HG03575 (cell line): ENCODE results near the gene PRDM15.

ENCODE experiments used
- ATAC-seq: cut with Tn5 transposase; IDR thresholded peaks from one replicate; pipeline ENCODE4 v1.9.1; 2021; ENCODE audit not compliant: unreplicated experiment, insufficient number of reproducible peaks, low FRiP score; ENCODE audit errors: extremely low read depth

PRDM15 gene

DNA sequence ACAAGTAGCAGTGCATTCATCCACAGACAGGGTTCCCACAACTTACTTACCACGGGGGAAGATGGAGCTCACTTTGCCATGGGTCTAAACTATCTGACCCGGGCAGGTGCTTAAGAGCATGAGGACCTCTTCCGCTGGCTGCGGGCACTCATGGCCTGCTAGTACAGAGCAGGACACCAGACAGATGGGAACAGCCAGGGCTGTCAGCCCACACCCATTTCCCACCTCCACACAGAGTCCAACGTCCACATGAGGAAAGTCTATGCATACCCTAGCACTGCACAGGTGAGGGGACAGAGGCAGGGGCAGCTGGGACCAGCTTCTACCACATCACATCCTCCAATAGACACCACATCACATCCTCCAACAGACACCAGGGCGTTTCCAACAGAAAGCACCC, 35.8 kb upstream of the PRDM15 start:
- ATAC-seq, result no peak

DNA sequence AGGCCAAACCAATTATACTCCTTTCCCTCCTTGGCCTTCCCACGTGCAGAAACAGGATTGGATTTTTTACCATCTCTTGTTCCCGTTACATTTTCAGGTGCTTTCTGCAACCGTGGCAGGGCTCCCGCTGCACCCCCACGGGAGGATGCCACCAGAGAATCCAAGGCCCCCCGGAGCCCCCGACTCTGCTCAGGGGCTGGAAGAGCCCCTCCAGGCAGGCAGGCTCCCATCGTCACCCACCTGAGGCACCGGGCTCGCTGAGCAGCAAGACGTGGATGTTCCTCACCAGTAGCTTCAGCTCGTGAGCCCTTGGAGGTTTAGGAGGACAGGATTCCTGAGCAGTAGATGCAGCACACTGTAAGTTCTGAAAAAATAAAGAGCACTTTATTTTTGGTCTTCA, 35.2 kb upstream of the PRDM15 start:
- no peak for ATAC-seq

DNA sequence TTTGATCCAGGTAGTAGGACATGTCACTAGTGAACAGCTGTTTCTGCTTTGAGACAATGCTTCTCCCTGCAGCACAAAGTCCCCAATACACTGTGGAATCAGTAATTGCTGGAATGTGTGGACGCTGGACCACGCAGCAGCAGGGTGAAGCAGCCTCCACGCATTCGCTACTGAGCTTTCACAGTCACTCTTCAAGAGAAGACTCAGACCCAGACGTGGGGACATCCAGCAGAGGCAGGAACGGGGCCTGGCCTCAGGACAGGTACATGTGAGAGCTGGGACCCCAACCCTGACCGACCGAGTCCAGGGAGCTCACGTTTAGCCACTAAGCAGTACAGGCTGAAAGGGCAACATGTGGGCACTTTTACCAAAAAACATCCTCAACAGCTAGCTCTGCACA, 34.1 kb upstream of the PRDM15 start:
- no peak for ATAC-seq

DNA sequence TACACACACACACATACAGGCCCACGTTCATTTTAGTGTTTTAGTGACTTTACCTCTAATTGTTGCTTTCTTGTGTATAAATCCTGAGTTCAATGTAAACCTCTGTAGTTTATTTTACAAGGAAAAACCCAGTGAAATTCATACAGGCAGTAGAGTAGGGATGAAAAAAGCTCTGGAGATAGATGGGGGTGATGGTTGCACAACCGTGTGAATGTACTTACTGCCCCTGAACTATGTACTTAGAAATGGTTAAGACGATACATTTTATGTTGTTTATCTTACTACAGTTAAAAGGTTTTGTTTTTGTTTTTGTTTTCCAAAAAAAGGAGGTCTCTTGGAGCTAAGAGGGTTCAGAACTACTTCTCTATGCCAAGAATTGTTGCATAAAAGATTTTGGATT, 29.7 kb upstream of the PRDM15 start:
- no peak for ATAC-seq

DNA sequence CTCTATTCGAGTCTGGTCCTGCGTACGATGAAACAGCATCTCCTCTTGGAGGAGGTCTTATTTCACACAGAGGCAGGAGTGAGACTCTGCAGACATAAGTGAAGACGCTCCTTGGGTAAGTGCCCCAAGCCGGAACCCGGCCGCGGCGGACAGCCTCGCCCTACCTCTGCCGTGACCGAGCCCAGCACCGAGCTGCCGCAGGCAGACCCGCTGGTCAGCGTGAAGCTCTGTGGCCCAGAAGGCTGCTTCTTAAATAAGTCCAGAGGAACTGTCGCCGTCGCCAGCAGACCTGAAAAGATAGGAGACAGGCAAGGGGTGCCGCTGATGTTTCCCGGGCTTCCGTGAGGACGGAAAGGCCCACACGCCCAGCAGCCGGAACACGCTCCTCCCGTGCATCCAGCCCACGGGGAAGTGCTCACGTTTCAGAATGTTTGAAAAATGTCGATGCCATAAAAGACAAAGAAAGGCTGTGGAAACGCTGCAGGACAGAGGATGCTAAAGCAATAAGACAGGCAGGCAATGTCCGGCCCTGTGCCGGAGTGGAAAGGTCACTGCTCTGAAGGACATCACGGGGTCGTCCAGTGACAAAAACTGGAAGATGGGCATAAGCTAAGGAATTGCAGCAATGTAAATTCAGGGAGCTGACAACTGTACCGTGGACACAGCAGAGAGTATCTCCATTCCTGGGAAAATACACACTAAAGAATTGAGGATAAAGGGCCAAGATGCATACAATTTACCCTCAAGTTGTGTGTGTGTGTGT, 28.5 kb upstream of the PRDM15 start:
- ATAC-seq, result no peak

DNA sequence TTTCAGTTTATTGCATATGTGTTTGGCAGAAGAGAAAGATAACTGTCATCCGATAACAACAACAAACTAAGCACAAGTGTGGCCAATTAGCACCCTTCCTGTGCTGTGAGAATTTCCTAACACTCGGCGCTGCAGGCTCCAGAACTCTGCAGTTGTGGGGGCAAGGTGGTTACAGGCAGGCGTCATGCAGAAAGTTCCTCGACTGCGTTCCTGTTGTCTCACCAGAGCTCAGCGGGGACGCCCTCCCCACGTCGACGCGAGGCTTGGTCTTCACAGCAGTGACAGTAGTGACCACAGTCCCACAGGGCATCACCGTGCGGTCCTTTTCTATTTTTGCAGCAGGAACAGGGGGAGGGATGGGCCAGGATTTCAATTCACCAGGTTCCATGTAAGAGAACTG, 27.6 kb upstream of the PRDM15 start:
- ATAC-seq, result no peak

GRCh38 chr21:41903559-41904351, 24.6 kb upstream of the PRDM15 start:
- no peak for ATAC-seq

GRCh38 chr21:41902946-41903345, 23.8 kb upstream of the PRDM15 start:
- no peak for ATAC-seq

- ATAC-seq, result no peak
Observed at GRCh38 chr21:41901782-41902181, 22.6 kb upstream of the PRDM15 start.

DNA sequence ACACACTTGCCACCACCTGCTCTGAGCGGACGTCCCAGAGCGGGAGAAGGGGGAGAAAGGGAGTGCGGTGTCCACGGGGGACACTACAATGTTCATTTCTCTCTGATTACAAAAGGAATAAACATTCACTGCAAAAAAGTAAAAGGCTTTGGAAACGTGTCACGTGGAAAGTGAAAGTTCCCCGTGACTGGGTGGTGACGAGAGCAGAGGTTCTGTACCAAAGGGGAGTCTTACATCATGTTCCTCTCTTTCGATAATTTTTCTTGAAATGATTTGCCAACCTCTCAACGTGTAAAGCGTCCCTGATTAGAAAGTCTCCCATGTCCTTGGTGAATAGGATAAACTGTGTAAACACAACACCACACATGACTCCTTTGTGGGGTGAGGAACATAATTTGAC, 22.0 kb upstream of the PRDM15 start:
- ATAC-seq, result no peak

DNA sequence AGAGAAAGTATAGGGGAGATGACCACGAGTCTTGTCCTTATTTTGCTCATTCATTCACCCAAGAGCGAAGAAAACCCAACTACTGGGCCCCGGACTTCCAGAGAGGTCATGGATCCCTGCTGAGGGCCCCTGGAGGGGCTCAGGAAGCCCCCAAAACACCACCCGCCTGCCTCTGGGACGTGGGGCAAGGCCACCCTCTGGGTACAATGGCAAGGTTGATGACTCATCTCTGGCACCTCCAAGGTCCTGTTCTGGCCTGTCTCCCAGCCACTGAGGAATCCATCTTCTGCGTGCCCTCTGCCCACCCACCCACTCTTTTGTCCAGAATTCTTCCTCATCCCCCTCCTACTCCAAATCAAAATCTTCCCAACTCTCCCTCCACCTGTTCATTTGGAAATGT, 21.3 kb upstream of the PRDM15 start:
- ATAC-seq, result no peak

DNA sequence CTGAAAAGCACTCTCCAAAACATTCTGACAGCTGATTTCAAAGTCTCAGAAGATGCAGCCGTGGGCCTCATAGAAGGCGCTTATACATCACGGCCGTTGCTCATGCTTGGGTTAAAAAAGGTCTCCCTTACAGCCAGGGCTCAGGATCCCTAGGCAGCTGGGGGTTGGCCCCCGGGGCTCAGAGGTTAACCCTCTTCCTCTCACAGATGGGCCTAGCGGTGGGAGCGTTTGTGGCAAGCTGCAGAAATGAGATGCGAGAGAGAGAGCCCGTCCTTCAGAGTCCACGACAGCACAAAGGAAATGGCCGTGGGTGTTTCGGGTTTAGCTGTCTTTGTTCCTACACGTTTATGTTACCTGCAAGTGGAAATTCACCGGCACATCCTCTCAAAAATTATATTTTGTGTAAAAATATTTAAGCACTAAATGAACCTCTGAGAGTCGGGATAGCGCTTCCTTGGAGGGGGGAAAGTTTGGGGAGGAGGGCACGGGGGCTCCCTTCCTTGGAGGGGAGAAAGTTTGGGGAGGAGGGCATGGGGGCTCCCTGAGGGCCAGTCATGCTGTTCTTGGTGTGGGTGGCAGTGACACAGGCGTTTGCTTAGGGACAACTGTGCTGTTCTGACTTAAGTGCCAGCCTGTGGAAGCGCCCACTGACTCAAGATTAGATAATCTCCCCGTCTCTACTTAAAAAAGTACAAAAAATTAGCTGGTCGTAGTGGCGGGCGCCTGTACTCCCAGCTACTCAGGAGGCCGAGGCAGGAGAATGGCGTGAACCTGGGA, 20.5 kb upstream of the PRDM15 start:
- ATAC-seq, result no peak

DNA sequence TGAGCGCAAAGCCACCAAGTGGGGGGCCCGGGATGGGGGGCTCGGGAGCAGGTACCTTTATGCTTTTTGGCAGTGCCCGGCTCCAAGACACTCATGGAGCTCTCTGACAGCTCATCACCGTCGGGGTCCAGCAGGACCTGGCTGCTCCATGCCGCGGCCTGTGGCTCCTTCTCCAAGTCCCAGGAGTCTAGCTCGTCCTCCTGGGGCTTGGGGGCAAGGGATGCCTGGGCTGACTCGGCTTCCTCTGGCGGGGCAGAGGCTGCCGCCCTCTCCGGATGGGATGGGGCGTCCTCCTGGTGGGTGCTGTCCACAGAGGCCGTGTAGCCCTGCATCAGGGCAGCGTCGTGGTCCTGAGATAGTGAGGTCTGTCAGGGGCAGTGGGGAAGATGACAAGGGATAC, 19.9 kb upstream of the PRDM15 start:
- no peak for ATAC-seq

DNA sequence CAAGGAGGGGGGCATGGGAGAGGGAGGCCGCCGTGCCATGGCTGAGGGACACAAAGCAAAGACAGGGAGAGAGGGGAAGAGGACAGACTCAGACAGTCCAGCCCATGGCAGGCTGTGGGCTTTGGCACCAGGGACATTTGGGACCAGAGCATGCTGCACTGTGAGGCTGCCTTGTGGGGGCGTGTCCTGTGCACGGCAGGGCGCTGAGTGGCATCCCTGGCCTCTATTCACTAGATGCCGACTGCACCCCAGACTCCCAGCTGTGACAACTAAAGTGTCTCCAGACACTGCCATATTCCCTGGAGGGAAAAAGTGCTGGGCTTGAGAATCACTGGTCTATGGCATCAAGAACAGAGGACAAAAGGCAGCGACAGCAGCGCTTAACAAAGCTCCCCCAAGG, 18.6 kb upstream of the PRDM15 start:
- no peak for ATAC-seq

- no peak for ATAC-seq
Observed at GRCh38 chr21:41897047-41897669, 18.0 kb upstream of the PRDM15 start.

GRCh38 chr21:41895643-41896493, 16.7 kb upstream of the PRDM15 start:
- ATAC-seq, result no peak

GRCh38 chr21:41894922-41895557, 15.9 kb upstream of the PRDM15 start:
- ATAC-seq, result no peak

- no peak for ATAC-seq
Observed at GRCh38 chr21:41894511-41894910, 15.4 kb upstream of the PRDM15 start.
